Measurements from ENCODE around the gene SH3BP1.

DNA sequence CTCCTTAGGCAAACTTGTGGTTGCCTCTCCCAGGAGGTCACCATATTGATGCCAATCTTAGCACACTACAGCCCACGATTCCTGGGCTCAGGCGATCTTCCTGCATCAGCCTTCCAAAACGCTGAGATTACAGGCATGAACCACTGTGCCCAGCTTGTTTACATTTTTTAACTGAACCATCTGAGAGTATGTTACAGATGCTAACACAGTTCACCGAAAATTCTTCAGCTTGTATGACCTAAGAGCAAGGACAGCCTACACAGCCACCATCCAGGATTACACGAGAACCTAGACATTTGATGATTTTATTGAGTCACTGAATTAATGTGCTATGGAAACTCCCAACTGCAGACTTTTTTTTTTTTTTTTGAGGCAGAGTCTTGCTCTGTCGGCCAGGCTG, 30.1 kb downstream of the SH3BP1 start:
- TF ChIP-seq POLR2A (IDR thresholded peaks at IDR 0.05) (no peak), EP300 (IDR thresholded peaks at IDR 0.05) (no peak)
- TF ChIP-seq, protein P1, sequence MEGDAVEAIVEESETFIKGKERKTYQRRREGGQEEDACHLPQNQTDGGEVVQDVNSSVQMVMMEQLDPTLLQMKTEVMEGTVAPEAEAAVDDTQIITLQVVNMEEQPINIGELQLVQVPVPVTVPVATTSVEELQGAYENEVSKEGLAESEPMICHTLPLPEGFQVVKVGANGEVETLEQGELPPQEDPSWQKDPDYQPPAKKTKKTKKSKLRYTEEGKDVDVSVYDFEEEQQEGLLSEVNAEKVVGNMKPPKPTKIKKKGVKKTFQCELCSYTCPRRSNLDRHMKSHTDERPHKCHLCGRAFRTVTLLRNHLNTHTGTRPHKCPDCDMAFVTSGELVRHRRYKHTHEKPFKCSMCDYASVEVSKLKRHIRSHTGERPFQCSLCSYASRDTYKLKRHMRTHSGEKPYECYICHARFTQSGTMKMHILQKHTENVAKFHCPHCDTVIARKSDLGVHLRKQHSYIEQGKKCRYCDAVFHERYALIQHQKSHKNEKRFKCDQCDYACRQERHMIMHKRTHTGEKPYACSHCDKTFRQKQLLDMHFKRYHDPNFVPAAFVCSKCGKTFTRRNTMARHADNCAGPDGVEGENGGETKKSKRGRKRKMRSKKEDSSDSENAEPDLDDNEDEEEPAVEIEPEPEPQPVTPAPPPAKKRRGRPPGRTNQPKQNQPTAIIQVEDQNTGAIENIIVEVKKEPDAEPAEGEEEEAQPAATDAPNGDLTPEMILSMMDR (IDR thresholded peaks at IDR 0.05): no peak

Measured in upper lobe of left lung (tissue), 4 donors.